Putamen (tissue), 1 donor: ENCODE measurements around the gene PROM2.

Experiments used
- DNase-seq: peaks from one replicate; pipeline ENCODE4 v3.0.0-alpha.2; 2016; ENCODE audit warnings: low spot score

The PROM2 gene

GRCh38 chr2:95308426-95308990, 34.3 kb downstream of the PROM2 start:
- DNase-seq = no peak

DNA sequence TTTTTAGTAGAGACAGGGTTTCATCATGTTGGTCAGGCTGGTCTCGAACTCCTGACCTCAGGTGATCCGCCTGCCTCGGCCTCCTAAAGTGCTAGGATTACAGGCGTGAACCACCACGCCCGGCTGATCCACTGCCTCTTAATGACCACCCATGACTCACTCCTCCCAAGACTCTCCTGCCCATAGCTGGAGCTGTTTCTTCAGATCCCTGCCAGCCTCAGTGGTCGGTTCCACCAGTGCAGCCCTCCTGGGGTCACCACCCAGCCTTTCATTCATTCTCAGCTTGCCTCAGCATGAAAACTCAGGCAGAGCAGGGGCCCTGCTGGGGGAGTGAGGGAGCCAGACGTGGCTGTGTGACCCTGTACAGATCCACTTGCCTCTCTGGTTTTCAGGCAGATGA, 35.4 kb downstream of the PROM2 start:
- no peak for DNase-seq

- DNase-seq = no peak
Measured at GRCh38 chr2:95310216-95310615, 36.0 kb downstream of the PROM2 start.

GRCh38 chr2:95310651-95311050, 36.4 kb downstream of the PROM2 start:
- no peak for DNase-seq

GRCh38 chr2:95311815-95312542, 37.7 kb downstream of the PROM2 start:
- no peak for DNase-seq

- peak; percentile 91 for DNase-seq
Measured at GRCh38 chr2:95312543-95313201, 38.4 kb downstream of the PROM2 start.

- peak; percentile 48 for DNase-seq
Measured at GRCh38 chr2:95313296-95314131, 39.3 kb downstream of the PROM2 start.

DNA sequence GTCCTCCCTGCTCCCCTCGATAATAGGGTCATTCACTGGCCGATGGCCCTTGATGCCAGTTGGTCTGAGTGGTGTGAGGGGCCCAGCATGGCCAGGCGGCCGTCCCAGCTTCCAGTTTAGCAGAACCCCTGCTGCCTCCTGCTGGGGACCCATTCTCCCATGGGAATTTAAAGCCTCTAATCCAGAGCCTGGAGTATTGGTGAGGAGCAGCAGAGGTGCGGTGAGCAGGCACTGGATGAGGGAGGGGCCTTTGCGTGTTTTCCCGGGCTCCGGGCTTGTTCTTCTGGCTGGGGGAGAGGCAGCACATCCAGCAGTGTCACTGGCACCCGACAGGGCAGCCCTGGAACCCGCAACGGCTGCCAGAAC, 40.3 kb downstream of the PROM2 start:
- DNase-seq = no peak

- DNase-seq = peak; percentile 63
Measured at GRCh38 chr2:95314964-95315611, 40.8 kb downstream of the PROM2 start.

DNA sequence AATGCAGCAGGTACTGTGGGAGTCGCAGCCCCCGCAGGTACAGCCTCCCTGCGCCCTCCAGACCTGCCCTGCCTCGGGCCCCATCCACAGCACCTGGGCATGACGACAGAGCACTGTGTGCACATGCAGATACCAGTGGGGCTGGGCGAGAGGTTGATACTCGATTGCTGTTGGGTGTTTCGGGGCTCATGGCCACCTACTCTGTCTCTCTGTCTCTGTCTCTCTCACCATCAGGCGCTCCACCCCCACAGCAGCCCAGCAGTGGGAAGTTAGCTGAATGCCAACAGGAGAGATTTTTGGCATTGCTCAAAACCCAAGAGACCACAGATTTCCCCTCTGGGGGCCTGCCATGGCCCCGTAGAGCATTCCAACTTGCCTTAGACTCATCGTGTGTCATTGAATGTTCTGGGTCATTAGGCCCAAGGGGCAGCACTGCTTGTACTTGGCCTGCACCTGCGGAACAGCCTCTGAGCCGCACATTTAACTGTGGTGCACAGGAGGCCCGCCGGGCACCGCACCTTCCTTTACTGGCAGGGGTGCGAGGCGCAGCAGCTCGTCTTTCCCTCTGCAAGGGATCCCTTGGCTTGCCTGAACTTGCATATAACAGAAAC, 41.7 kb downstream of the PROM2 start:
- no peak for DNase-seq

DNA sequence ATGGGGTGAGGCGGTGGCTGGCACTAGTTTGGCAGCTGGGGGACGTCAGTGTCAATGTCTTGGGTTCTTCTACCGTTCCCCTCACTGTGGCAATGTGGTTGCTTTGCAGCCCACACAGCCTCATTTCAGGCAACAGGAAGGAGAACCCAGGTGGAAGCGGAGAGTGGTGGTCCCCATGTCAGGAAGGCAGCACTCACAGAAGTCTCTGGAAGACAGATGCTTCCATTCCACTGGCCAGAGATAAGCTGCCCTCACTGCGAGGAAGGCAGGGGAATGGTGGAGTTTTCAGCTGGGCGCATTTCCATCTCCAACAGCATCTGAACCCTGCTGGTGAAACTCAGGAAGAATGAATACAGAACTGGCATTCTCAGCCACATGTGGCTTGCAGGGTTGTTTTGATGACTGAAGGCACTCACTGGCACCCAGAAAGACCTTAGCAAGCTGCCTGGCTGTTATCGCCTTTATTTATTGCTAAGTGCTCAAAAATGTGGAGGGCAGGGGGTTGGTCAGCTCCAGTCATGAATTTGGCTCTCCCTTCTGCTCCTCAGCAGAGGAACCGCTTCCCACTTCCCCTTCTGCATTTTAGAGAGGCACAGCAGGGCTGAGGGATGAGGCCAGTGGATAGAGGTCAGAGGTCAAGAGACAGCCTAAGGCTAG, 42.3 kb downstream of the PROM2 start:
- no peak for DNase-seq

GRCh38 chr2:95317123-95317500, 42.9 kb downstream of the PROM2 start:
- no peak for DNase-seq

- no peak for DNase-seq
Measured at GRCh38 chr2:95317665-95318425, 43.6 kb downstream of the PROM2 start.

- no peak for DNase-seq
Measured at GRCh38 chr2:95318431-95319220, 44.4 kb downstream of the PROM2 start.

DNA sequence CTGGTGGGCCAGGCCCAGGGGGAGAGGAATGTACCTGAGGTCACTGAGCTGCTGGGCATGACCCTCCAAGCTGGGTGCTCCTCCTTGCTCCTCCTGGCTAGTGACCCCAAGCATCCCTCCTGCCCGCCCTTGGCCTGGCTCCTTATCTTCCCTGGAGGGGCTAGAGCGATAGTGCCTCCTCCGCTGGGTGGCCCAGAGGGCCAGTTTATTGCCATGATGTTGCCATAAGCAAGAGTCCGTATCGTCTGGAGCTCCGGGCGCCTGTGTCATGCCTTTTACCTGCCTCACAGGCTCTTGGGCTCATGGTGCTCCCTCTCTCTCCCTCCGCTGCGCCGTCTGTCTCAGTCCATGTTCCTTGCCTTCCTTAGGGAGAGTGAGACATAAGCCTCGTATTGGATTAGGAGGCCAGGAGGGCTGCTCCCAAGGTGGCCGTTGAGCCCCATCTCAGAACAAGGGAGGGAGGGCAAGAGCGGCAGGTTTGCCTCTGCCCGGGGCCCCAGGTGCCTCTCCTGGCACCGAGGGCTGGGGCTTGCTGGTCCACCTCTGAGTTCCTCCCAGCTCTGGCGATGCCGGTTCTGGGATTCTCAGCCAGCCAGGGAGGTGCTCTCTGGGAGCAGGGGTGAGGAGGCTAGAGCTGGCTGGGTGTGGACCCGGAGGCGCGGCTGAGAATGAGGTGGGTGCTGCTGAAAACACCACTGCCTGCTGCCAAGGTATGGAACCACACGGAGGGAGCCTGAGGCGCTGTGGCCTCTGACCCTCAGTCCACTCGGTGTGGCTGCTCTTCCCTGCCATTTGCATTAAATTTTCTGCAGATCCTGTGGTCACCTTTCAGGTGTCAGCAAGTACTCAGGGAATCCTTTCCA, 45.5 kb downstream of the PROM2 start:
- DNase-seq = no peak

DNA sequence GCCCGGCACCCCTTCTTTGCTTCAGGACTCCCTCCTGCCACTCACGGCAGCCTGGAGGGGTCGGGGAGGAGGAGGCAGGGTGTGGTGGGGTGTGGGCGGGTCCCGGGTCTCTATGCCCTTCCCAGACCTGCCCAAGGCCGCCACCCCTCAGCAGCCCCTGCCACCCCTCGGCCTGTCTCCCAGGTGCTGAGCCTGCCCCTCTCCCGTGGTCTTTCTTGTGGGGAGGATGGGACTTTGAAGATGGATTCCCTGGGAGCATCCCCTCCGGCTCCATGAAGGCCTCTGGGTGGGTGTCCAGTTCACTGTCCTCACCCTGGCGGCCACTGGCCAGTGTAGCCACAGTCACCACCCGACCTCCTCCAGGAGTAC, 46.1 kb downstream of the PROM2 start:
- DNase-seq = no peak

GRCh38 chr2:95320986-95321767, 46.9 kb downstream of the PROM2 start:
- DNase-seq = no peak
